Skin of body (tissue), 2 donors: Measurements from ENCODE around the gene AMN. TPM values are rescaled to one million over a fixed set of nuclear protein-coding genes. Genes with fewer than 3 reads are reported as not detected.

Experiments used
- DNase-seq: peaks from one replicate; lab custom pipeline; 2025; lab: John Stamatoyannopoulos, UW
- total RNA-seq: library from RNA; depleted of rRNA; stranded (reverse); fragments of >200 nt; gene quantifications from one replicate; pipeline ENCODE4 v1.2.3, GENCODE V29; 2014

The AMN gene
- total RNA-seq, 1 donor from 2014 or later, result 4.4 TPM

GRCh38 chr14:102965971-102966655 is 43.6 kb downstream of the AMN start:
- no peak for DNase-seq

DNA sequence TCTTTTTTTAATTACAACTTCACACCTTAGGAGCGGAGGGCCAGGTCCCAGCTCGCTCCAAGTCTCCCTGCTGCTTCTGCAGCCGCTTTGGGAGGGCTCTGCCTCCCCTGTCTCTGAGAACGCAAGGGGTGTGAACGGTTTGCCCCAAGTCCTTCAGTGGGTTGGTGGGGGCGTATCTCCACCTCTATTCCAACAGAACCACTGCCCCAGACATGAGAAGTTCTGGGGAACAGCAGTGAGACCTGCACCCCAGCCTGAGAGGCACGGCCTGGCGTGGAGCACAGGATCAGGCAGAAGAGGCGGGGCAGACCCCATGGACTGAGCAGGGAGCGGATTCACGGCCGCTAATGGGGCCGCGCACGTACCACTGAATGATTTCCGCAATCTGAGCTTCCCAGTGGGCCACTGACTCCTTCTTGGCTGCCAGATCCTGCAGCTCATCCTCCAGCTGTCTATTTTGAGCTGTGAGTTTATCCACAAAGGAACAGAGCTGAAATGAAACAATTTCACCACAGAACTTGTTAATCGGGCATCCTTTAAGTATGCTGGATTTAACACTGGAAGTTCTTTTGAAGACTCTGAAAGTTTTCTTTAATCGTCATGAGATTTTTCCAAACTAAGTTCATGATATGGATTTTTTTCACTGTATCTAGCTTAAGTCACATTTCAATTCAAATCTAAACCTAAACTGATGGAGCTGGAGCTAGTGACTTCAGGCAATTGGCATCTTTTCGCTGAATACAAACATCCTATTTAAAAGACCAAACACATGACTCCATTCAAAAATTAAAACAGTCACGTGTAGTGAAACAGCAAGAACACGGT is 44.4 kb downstream of the AMN start:
- no peak for DNase-seq

GRCh38 chr14:102967506-102967795 is 45.0 kb downstream of the AMN start:
- no peak for DNase-seq

GRCh38 chr14:102968306-102968705 is 45.8 kb downstream of the AMN start:
- DNase-seq, result no peak

DNA sequence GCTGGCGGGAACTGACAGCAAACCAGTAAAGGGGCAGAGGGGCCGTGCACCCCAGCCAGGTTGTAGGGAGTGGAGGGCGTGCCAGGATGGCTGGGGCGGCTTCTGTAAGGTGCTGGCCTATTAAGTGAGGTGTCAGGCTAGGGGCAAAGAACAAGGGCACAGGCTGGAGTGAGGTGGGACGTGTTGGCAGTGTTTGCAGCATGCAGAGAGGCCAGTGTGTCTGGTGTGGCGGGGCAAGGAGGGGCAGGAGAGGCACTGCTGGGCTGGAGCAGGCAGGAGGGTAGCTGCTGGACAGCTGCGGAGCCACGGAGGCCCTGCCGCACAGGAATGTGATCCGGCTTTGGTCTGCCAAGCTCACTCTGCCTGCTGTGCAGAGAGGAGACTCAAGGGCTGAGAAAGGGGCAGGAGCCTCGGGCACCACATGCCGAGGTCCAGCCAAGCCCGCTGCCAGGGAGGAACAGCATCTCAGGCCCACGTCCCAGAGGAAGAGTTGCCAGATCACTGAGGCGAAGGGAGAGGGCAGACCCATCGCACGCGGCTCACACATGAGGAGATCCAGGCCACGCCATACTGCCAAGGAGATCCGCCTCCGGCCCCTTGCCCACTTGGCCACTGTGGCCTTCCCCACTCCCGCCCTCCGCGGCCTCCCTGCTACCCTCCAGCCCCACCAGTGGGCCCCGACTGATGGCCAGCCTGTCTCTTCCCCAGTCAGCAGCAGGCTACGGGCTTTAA is 46.8 kb downstream of the AMN start:
- no peak for DNase-seq

GRCh38 chr14:102969901-102970300 is 47.4 kb downstream of the AMN start:
- DNase-seq, result no peak

- DNase-seq, result no peak
Measured at GRCh38 chr14:102970496-102970895, 48.0 kb downstream of the AMN start.

GRCh38 chr14:102971314-102971713 is 48.9 kb downstream of the AMN start:
- no peak for DNase-seq

- DNase-seq, result no peak
Measured at GRCh38 chr14:102971836-102972606, 49.6 kb downstream of the AMN start.

DNA sequence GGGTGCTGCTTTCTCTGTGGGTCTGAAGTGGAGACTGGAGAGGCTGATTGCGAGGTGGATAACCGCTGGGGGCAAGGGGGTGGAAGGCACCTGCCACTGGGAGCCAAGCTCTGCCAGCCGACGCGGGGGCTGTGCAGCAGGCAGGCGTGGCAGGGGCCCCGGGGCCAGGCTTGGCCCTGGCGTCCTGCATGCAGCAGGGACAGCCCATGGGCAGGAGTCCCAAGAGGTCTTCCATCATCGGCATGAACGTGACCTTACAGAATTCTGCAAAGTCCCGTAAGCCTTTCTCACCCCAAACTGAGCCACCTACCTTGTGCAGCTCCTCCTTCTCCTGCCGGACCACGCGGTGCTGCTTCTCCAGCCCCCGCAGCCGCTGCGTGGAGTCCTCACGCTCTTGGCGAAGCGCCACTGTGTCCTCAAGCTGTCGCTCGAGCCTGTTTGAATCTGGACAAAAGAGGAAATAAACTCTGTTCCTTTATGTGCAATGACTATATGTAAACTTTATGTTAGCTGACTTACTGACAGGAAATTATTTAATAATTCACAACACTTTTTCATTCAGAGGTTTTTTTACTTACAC is 51.3 kb downstream of the AMN start:
- DNase-seq, result no peak

DNA sequence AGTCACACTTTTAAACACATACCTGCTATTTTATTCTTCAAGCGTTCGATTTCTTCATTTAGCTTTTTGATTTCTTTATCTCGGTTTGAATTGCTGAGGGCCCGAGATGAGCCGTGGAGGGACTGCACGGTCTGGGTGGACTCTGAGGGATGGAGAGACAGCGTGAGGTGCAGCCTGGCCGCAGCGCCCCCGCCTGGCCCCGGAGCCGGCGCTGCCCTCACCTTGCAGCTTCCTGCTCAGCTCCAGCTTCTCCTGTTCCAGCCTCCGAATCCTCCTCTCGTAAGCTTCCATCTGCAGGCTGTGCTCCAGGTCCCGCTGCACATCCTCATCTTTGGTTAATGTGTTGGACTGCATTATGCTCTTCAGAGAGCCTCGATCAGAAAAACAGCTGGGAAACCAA is 53.2 kb downstream of the AMN start:
- no peak for DNase-seq

DNA sequence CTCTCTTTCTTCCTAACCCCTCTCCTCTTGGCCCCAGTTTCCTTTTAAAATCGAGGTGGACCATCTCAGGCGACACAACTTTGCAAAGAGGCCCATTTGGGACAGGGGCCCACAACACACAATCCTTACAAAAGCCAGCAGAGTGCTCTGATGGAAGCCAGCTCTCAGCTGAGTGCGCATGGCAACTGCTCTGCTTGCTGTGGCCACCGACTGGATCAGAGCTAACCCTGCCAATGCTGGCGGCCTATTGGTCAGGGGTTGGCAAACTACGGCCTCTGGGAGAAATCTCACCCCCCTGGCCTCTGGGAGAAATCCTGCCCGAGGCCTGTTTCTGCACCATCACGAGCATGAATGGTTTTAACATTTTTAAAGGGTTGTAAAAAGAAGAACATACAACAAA is 55.0 kb downstream of the AMN start:
- DNase-seq, result no peak

- no peak for DNase-seq
Measured at GRCh38 chr14:102979406-102979805, 56.9 kb downstream of the AMN start.

DNA sequence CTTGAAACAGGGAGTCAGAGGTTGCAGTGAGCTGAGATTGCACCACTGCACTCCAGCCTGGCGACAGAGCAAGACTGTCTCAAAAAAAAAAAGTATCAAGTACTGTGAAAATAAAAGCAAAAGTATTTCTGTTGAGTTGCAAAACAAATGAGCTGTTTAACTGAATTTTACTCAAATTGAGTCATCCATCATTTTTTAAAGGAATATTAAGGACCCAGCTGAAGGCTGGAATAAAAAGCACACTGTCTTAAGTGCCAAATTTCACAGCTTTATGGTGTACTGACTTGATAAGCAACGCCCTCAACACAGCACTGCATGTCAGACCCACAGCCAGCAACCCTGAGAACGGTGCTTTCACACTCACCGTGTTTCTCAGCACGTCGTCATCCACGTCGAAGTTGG is 57.9 kb downstream of the AMN start:
- no peak for DNase-seq

Other genes starting within 250 kb of the AMN start
- gene TRAF3, start 145.2 kb upstream of the AMN start, total RNA-seq, result 13.4 TPM
- 61.6 TPM for gene CDC42BPB, start 134.9 kb downstream of the AMN start, total RNA-seq
- gene LBHD2, start 161.5 kb downstream of the AMN start, total RNA-seq, result not detected
- 0.30 TPM for gene EXOC3L4, start 172.1 kb downstream of the AMN start, total RNA-seq
- 41.3 TPM for gene TNFAIP2, start 200.8 kb downstream of the AMN start, total RNA-seq